ENCODE results near the gene DFFB. TPM values are rescaled to one million over a fixed set of nuclear protein-coding genes. Genes with fewer than 3 reads are reported as not detected.

DFFB gene
- total RNA-seq, 1 donor from 2014 or later = 6.2 TPM

DNA sequence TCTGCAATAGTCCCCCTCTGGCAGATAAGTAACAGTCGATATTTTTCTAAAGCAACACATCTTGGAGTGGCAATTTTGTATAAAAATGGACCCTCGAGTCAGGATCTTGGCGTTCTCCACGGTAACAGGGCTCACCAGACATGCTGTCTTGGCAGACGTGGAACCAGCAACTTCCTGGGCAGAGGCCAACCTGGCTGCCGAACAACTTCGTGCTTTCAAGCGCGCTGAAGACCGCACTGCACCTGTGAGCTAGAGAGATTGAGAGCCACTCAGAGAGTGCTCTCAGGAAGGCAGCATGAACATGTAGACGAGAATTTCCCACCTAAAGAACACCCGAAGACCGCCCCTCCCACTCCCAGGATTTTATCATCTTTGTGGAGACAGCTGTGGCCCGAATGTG is 35.5 kb downstream of the DFFB start:
- no peak overlapping the region for H3K4me3 ChIP-seq (ENCODE audit: low read depth, low read length)
- no peak for DNase-seq (ENCODE audit: low read depth)
- TF ChIP-seq, protein P1, sequence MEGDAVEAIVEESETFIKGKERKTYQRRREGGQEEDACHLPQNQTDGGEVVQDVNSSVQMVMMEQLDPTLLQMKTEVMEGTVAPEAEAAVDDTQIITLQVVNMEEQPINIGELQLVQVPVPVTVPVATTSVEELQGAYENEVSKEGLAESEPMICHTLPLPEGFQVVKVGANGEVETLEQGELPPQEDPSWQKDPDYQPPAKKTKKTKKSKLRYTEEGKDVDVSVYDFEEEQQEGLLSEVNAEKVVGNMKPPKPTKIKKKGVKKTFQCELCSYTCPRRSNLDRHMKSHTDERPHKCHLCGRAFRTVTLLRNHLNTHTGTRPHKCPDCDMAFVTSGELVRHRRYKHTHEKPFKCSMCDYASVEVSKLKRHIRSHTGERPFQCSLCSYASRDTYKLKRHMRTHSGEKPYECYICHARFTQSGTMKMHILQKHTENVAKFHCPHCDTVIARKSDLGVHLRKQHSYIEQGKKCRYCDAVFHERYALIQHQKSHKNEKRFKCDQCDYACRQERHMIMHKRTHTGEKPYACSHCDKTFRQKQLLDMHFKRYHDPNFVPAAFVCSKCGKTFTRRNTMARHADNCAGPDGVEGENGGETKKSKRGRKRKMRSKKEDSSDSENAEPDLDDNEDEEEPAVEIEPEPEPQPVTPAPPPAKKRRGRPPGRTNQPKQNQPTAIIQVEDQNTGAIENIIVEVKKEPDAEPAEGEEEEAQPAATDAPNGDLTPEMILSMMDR (conservative IDR thresholded peaks at IDR 0.05; ENCODE audit: low read depth, low read length) = no peak

DNA sequence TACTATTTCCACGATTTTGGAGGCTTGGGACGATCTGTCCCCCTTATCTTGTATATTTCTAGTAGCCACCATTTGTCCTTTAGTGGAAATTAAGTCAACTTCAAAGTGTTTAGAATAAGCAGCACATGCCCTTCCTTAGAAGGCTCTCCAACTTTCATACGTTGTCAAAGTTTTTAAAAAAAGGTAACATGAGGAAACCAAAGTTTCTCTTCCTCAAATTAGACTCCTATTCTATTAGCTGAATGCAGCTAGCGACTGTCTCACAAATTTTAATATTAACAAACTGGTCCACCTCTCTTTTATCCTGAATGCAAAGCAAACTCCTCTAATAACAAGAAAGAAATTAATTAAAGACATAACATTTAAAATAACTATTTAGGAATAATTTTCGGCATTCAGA is 35.9 kb downstream of the DFFB start:
- no peak for DNase-seq (ENCODE audit: low read depth)
- TF ChIP-seq, protein P1 (conservative IDR thresholded peaks at IDR 0.05; ENCODE audit: low read depth, low read length) = no peak
- no peak overlapping the region for H3K4me3 ChIP-seq (ENCODE audit: low read depth, low read length)

DNA sequence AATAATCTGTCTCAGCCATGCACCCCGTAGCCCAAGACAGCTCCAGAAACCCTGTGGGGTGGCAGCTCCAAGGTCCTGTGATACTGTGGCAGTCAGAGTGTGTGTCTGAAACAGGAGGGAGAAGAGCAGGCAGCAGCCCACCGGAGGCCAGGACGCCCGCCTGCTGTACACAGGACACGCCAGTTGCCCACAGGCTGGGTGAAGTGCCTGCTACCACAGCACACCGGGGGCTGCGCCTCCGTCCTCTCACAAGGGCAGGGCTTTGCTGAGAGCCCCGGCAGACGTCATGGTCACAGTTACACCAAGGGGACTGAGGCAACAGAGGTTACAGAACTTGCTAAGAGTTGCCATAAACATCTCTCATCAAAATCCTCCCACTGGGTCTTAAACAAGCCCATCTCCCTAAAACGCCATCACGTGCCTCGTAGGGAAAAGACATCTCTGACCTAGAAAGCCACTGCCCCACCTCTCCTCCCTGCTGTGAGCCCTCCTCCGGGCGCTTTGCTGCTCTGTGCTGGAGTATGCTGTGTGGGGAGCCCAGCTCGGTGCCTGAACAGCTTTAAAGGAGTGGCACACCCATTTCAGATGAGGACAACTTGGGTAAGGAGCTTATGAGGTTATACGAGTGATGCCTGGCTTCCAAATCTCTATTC is 37.5 kb downstream of the DFFB start:
- no peak for DNase-seq (ENCODE audit: low read depth)
- TF ChIP-seq, protein P1 (conservative IDR thresholded peaks at IDR 0.05; ENCODE audit: low read depth, low read length) = no peak
- H3K4me3 ChIP-seq (ENCODE audit: low read depth, low read length) = no peak overlapping the region

DNA sequence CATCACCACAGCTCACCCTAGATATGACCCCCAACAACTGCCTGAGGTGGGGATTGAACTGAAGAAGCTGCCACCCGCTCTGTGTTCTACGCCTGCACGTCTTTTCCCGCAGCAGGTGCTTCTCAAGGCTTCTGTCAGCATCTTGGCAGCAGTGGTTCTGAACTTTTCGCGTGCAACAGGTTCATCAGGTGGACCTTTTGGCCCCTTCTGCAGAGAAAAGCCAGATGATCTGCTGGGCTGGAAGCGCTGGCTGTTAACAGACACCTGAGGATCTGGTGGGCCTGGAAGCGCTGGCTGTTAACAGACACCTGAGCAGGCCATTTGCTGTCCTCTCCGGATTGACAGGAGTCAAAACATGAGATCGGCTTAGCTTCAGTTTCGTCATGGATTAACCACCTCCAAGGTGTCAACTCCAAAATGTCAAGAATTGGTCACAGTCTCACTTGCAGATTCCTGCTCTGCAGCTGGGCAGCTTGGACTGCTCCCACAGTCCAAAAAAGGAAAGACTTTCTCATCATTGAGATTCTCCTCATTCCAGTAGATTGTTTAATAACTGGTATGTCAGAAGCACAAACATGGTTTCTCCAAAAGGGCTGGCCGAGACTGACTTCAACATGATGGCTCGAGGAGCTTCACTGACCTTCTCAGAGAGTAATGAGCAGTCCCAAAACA is 38.1 kb downstream of the DFFB start:
- TF ChIP-seq, protein P1 (conservative IDR thresholded peaks at IDR 0.05; ENCODE audit: low read depth, low read length) = no peak
- H3K4me3 ChIP-seq (ENCODE audit: low read depth, low read length) = no peak overlapping the region
- no peak for DNase-seq (ENCODE audit: low read depth)

DNA sequence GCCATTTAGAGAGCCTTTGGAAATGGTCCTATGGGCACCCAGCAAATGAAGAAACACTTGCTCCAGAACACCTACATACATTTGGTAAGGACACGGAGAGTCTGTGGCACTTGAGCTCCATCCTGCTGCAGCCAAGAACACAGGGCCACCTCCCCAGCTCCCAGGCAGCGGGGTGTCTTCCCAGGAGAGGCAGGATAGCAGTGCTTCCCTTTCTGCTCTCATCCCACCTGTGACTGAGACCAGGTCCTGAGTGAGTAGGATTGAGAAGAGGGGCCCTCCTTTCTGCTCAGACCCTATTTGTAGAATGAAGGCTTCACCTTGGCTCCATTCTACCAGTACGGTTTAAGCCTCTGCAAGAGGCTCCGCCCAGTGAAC is 38.7 kb downstream of the DFFB start:
- H3K4me3 ChIP-seq (ENCODE audit: low read depth, low read length) = no peak overlapping the region
- no peak for DNase-seq (ENCODE audit: low read depth)
- TF ChIP-seq, protein P1 (conservative IDR thresholded peaks at IDR 0.05; ENCODE audit: low read depth, low read length) = no peak

DNA sequence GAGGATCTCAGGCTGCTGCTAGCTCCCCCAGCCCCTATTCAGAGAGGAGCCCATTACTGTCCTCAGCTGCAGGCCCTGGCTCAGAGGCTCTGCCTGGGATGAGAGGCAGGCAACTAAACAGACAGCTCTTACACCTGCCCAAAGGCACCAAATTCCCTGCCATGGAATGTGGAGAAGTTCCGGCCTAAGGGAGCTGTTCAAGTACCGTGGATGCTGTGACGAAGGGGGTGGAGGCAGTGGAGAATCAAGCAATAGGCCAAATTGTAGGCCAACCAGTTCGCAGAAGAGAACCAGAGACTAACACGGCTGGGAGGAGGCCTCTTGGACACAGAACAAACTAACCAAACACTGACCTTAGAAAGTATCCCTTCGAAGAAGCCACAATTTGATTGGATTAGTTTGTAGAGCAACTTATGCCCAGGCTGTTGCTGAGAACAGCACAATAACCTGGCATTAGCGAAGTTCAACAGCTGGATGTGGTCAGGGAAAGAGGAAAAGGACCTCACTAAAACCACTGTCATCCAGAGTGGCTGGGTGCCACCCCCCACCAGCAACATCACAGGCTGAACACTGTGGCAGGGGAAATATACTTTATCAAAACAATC is 39.2 kb downstream of the DFFB start:
- no peak for DNase-seq (ENCODE audit: low read depth)
- no peak overlapping the region for H3K4me3 ChIP-seq (ENCODE audit: low read depth, low read length)
- TF ChIP-seq, protein P1 (conservative IDR thresholded peaks at IDR 0.05; ENCODE audit: low read depth, low read length) = no peak

DNA sequence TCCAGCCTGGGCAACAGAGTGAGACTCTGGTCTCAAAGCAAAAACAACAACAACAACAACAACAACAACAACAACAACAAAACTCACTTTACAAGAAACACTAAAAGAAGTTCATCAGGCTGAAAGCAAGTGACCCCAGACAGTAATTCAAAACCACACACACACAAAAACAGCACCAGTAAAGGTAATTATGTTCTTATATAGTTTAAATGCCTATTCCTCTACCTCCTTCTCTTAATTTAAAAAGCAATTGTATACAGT is 41.1 kb downstream of the DFFB start:
- DNase-seq (ENCODE audit: low read depth) = no peak
- TF ChIP-seq, protein P1 (conservative IDR thresholded peaks at IDR 0.05; ENCODE audit: low read depth, low read length) = no peak
- H3K4me3 ChIP-seq (ENCODE audit: low read depth, low read length) = no peak overlapping the region
